HG03039 (cell line): ENCODE data around the gene PTPRN2.

ENCODE experiments used
- ATAC-seq: cut with Tn5 transposase; IDR thresholded peaks from one replicate; pipeline ENCODE4 v1.9.1; 2021; ENCODE audit warnings: mild to moderate bottlenecking, moderate library complexity; ENCODE audit not compliant: unreplicated experiment

PTPRN2 gene

DNA sequence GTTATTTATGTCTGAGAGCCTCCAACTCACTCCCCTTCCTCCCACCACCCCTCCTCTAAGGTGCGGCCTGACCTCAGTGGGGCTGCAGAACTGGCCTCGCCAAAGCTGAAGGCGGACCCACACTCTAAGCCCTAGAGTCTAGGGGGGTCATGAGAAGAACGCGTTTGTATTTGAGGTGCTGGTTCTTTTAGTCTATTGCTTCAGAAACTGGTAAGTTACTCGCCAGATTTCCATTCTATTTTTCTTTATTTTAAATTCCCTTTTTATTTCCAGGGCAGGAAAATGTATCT lies 893.3 kb downstream of the PTPRN2 start:
- ATAC-seq: no peak

DNA sequence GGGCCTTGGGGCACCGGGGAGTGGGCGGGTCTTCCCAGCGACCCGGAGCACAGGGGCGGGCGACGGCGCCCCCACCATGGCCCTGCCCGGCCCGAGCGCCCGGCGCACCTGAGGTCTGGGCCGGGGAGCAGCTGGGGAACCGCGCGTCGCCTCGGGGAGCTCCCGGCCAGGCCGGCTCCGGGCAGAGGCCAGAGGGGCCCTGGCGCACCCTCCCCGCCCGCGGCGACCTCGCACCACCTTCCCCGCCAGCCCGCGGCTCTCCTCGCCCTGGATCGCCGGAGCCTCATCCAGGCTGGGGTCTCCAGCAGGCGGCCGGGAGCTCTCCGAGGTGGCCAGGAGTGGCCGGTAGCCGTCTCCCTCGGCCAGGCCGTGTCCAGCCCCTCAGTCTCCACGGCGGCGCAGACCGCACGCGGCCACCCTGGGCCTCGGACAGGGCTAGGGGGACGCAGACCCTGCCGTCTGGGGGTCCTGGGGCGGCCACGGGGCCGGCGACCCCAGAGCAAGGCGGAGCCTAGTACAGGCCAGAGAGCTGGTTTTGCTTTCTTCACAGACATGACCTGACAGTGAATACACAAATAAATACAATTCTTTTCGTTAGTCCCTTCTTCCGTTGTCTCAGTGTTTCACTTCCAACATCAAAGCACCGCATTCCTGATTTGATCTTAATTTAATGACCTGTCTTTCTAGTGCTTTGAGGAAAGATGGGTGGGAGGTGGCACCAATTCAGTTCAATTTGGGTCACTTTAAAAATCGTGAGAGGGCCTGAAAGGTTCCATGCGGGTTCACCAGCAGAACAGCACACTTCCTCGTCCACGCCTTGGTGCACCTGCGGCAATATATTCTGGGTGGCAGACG lies 893.9 kb downstream of the PTPRN2 start:
- no peak for ATAC-seq

DNA sequence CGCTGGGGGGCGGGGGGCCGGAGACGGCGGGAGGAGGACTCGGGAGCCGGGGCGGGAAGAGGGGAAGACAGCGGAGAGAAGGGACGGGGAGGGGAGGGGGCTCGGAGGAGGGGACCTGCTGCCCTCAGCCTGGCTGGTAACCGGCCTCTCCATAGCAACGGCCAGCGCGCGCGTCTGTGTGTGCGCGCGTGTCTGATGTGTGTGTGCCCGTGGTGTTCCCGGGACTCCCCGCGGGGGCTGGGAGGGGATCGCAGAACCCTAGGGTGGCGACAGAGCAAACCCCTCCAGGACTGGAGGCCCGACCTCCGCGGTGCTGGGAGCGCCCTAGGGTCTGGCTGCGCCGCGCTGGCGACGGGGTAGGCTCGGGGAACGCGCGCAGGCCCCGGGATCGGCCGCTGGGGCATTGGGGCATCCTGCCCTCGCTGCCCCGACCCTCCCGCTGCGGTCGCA lies 894.5 kb downstream of the PTPRN2 start:
- no peak for ATAC-seq

DNA sequence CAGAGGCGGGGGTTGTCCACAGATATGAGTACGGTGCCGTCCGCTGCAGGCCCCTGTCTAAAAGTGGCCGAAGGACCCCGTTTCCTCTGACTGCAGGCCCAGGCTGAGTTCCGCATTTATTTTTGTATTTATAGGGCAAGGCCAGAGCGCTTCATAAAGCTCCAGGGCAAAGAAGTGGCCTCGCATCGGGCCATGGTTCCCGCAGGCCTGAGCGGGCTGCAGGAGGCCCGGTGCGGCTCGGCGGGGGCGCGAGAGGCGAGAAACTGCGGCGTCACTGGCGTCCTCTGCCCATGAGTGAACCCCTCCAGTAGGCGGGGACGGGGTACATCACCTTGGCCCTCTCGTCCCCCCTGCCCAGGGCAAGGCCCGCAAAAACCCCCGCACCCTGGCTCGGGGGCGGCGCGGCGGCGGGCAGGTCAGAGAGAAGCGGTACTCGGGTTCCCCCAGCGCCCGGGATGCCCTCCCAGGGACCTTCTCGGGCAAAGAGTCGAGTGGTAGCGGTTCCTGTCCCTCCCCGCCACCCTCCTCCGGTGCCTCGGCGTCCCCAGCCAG lies 895.1 kb downstream of the PTPRN2 start:
- no peak for ATAC-seq

DNA sequence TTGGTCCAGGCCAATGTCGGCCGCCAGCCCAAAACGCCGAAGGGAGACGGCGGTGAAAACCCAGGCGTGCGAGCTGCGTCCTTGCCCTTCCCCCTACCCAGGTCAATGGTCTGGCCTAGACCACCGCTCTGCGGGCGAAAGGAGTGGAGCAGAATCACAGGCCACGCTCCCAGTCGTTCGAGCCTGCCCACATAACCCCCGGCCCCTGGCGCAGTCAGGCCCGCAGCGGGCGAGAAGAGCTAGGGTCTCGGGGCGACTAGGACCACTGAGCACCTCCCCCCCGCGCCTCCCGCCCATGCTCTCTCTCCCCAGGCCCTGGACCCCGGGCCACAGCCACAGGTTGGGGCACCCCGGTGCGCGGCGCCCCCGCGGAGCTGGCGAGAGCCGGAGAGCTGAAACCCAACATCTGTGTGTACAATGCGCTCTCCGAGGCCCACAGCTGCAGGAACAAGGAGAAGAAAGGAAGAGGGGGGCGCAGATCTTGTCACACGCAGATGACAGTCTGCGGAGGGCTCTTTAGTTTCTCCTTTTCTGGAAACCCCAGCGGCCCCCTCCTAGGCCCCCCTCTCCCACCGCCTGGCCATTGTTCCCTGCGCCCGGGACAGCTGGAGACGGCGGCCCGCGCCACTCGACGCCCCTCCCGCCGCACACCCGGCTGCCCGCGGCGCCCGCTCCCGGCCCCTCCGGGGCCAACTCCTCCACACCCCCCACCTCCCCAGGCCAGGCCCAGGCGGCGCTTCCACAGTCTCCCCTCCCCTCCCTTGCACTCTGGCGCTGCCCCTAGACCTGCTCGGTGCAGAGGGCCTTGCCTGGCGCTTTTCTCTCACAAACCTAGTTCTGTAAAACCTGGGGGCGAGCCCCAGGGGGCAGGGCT lies 895.8 kb downstream of the PTPRN2 start:
- ATAC-seq: no peak

DNA sequence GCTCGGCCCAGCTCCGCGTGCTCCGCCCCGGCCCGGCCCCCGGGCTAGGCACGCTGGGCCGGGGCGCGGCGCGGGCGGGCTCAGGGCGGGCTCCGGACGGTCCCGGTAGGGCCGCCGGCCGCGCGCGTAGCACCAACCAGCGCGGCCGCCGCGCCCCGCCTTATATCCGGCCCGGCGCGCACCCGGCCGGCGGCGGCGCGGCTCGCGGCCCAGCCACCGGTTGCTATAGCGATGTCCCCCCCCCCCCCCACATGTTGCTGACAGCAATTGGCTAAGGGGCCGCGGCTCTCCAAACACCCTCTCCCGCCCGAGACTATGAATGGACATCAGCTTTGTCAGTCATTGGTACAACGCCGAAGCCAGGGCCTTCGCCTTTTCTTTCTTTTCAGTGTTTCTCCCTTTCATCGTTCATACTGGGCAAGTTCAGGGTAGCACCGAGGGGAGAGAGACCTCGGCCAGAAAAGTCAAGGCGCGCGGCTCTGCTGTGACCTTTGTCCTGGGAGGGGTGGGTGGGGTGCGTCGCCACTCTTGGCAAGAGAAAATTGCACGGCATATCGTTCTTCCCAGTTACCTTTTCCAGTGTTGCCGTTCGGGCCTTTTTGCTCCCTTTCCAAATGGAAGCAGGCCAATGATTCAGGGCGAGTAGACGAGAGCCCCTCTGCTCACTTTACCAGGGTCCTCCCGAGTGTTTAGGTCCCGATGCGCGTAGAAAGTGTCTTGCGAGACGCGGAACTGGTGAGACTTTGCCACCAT lies 896.6 kb downstream of the PTPRN2 start:
- ATAC-seq: no peak

DNA sequence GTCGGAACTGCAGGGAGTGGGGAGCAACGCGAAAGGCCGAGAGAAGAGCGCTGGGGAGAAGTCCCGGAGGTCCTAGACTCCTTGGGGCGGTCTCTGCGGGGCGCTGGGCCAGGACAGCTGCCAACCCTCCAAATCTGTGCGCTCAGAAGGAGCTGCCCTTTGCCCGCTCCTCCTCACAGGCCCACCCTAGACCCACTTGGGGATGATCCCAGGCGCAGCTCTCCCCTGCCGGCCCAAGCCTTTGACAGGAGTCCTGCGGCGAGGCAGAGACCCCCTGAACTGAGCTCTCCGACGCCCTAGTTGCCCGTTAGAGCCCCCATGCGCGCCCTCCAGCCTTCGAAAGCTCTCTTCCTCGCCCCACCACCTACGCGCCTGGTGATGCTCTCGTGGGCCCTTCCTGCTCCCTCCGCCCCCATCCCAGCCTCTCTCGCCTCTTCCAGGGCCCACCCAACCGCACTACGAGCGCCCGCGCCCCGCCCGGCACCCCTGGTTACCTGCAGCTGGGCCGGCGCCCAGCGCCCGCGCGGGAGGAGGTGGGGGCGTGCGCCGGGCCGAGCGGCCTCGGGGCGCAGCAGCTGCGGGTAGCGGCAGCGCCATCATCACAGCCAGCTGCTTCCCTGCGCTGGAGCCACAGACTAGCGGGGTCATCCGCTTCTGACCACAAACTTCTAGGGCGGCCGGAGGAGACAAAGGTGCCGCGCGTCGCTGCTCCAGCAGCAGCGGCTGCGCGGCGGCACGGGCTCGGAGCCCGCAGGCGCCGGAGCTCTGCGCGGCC lies 897.4 kb downstream of the PTPRN2 start:
- ATAC-seq: no peak

DNA sequence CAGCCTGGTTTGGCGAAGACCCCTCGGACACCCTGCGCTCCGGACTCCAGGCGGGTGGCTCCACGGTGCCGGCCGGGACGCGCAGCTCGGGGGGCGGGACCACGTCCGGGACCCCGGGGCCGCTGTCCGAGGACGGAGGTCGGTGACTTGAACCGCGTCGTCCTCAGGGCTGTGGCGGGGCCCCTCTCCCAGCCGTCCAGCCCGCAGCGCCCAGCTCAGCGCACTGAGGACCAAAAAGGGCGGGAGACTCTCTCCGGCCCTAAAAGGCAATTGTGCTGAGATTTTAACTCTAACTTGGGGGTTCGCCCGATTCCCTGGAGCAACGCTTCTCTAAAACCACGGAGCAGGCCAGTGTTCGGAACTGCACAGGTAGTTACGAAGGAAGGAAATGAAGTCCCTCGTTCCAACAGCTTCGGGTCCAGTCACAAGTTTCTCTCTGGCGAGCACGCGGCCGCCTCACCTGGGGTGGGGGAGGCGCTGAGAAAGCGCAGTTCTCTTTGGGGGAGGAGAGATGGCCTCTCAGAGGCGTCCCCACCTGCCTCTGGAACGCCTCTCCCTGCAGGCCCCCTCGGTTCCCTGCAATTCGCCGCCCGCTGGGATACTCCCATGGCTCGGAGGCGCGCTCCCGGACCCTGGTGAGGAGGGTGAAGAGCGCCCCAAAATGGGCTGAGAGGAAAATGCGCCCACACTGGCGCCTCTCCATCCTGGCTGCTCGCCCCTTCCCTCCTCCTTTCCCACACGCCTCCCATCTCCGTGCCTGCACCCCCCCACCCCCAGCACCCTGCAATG lies 898.2 kb downstream of the PTPRN2 start:
- no peak for ATAC-seq

DNA sequence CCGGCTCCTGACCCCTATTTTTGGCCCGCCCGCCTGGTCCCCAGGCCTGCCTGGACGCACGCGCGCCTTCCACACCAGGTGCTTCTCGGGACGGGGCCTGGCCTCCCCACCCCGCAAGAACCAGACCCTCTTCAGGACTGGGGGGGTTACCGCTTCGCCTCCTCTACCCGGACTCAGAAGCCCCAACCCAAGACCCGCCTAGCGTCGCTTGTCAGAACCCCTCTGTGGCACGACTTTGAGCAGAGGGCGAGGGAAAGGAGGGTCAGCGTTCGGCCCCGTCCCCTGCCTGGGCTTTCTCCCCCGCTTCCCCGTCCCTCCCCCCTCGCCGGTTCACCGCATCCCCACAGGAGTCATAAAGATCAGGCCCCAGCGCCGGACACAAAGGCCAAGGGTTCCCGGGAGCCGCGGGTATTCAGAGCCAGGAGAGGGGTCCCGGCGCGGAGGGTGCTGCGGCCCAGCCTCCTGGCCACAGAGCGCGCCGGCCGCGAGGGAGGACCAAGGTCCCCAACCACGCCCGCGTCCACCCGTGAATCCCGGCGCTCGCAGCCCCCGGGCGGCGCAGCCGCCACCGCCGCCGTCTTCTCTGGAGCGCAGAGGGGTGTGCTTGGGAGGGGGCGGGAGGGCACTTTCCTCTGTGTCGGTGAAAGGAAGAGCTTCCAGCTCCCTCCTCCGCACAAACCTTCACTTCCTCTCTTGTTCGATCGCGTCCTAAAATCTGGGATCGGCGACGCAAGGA lies 898.9 kb downstream of the PTPRN2 start:
- no peak for ATAC-seq

DNA sequence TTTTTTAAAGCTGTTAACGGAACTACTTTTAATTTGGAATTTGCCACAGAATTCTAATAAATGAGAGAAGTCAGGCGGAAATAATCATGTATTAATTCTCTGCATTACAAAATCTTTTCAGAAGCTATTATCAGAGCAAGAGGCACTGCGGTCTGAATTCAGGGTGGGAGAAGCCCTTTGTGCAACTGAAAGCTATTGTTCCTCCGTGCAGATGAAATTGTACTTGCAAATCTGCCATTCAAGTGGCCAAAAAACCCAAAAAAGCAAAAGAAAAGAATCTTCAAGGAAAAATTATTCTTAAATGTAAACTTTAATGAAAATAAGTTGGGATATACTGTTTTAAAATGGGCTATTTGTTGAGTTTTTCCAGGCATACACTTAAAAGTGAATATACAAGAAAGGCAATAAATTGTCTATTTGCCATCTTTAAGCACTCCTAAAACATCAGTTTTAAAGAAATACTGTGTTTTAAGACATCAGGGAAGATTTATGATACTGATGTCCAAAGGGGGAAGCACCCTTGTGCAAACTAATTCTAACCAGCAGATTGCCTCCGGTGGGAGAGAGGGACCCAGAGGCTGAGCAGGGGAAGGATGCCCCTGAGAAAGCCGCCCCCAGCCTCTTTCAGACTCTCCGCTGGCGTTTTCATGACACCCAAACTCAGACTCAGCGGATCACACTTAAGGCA lies 899.6 kb downstream of the PTPRN2 start:
- ATAC-seq: no peak

DNA sequence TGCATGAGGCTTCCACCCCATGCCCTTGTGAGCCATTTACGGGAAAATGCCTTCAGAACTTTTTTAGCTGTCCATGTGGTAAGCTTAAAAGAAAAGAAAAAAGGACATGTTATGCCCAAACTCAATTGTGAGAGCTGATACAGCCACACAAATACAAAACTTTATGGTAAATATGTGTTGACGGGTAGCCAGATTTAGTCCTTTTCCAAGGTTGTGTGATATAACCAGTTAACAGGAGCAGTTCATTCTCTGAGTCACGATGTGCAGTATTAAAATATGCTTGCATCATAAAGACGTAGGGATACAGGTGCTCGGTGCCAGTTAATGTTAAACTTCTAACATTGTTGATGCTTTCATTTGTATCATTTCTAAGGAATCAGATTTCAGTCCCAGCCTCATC lies 900.5 kb downstream of the PTPRN2 start:
- ATAC-seq: no peak

DNA sequence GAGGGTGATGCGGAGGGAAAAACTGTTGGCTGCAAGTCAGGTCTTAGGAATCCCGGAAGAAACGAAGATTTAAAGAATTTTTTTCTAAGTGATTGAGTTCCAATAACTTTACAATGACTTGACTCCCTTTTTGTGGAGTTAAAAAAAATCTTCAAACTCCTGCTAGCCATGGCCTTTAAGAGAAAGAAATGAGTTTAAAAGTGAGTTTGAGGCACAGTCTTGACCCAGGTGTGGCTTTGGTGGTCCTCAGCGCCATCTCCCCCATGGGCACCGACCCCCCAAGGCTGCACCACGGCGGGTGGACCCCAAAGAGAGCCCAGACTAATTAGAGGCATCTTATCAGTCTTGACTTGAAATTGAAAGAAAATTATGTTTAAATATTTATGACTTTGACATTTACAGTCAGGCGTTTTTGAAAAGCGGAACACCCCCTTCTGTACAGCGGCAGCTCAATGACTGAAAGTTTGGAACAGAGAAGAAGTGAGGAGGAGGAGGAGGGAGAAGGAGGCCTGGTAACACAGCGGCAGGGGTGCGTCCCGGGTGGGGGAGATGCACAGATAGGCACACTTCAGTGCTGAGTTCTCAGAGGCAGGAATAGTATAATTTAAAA lies 901.2 kb downstream of the PTPRN2 start:
- no peak for ATAC-seq

DNA sequence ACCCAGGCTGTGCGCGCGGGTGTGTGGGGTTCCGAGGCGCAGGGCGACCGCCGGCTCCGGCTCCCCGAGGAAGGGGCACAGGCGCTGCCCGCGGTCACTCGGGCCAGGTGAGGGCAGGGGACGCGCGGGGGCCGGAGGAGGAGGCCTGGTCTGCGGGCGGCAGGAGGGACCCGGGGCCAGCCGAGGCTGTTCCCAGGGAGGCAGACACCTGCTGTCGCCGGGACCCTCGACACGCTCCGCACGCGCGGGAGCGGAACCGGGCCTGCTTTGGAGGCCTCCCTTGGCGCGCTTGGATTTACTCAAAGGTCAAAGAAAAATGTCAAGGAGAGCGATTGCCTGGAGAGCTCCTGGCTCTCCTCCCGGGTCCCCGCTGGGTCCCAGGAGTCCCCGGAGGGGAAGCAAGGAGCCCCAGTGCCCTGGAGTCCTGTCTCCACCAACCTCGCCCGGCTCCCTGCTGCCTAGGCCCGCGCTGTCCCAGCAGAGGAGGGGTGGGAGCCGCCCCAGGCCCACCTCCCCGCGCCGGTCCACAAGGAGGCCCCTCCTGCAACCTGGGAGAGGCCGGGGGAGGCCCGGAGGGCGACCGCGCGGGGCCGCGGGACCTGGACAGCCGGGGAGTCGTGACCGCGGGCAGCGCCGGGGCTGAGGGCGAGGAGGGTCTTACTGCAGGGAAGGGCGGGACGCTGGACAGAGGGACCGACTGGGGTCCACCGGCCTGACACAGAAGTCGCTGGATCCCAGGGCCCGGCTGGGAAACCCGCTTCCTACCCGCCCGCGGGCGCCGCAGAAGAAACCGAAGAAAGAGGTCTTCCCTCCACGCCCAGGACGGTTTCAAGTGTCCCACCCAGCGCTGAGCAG lies 902.0 kb downstream of the PTPRN2 start:
- ATAC-seq: no peak

DNA sequence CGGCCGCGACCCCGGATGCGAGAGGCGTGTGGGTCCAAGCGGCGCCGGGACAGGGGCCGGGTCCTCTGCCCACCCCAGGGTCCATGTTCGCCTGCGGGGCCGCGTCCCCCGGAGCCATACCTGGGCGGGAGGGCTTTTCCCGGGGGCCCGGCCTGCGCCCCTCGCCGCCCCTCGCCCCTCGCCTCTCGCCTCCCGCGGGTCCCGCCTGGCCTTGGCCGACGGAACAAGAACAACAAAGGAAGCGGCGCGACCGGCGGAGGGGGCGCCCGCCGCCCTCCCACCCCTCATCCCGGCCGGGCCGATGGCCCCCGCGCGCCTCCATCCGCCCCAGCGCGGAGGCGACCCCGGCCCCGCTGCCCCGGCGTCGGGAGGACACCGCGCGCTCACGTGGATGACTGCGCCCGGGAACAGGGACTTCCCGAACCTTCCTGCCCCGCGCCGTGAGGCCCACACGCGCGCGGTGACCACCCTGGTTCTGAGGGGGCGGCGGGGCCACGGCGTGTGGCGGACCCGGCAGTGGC lies 902.7 kb downstream of the PTPRN2 start:
- ATAC-seq: no peak

DNA sequence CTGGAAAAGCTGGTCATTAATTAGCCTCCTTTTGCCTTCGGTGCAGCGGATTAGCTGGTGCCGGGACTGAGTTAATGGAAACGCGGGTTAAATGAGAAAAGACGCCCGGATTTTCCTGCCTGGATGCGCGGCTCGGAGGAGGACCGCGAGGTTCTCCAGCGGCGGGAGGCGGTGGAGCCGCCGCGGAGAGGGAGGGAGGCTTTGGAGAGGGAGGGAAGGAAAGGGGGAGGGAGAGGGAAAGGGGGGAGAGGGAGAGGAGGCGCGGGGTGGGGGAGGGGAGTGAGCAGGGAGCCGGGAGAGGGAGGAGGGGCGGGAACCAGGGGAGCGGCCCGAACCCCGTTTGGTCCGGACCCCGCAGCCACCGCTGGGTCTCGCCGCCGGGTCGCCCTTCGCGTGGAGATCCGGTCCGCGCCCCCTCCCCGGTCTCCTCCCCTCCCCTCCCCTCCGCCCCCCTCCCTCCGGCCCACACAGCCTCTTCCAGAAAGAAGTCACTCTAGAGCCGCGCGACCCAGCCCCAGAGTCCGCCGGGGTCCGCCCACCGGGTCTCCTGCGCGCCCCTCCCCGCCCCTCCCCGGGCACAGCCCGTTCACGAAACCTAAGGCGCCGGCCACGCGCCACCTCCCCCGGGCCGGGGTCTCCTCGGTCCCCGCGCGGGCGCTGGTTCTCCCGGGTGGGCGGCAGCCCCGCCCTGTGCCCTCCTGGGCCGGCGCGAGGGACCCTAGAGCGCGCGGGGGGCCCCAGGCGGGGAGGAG lies 903.3 kb downstream of the PTPRN2 start:
- ATAC-seq: no peak

DNA sequence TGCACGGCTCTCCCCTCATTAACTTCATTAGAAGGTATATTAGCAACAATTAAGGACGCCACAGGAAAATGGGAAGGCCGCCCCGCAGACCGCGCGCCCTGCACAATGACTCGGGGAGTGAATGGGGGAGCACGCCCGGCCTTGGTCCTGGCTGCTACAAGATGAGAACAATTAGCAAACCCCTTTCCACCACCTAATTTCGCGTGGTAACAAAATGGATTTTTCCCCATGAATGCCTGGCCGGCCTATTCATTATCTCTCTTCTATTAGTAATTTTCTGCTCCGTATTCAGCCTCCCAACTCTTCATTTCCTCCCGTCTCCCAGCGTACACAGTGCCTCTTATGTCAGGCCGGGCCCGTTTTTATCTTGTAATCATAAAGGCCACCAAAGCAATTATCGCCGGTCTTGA lies 903.9 kb downstream of the PTPRN2 start:
- no peak for ATAC-seq
